HG03457 (cell line): ENCODE measurements around the gene CRABP1.
"Not testable (repeated sequence)": the region's sequence is repeated elsewhere in the genome, so short reads cannot be mapped to it uniquely, and the experiment has no call there.

ENCODE experiments used
- ATAC-seq: cut with Tn5 transposase; IDR thresholded peaks from one replicate; pipeline ENCODE4 v1.9.1; 2021; ENCODE audit warnings: moderate number of reproducible peaks; ENCODE audit not compliant: unreplicated experiment

The CRABP1 gene

GRCh38 chr15:78369161-78369560 lies 29.0 kb downstream of the CRABP1 start:
- no peak for ATAC-seq

DNA sequence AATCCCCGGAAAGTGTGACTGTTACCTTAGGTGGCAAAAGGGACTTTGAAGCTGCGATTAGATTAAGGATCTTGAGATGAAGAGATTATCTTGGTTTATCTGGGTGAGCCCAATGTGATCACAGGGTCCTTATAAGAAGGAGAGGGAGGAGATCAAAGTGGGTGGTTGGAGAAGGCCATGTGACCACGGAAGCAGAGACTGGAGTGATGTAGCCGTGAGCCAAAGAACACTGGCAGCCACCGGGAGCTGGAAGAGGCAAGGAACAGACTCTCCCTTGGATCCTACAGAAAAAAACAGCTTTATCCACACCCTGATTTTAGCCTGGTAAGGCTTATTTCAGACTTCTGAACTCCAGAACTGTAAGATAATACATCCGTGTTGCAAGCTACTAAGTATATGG lies 29.9 kb downstream of the CRABP1 start:
- ATAC-seq, result no peak

- ATAC-seq, result no peak
Observed at GRCh38 chr15:78372880-78373279, 32.7 kb downstream of the CRABP1 start.

GRCh38 chr15:78374436-78375393 lies 34.6 kb downstream of the CRABP1 start:
- no peak for ATAC-seq

- ATAC-seq, result not testable (repeated sequence)
Observed at GRCh38 chr15:78380143-78380542, 40.0 kb downstream of the CRABP1 start.

- ATAC-seq, result no peak
Observed at GRCh38 chr15:78382114-78382880, 42.1 kb downstream of the CRABP1 start.

DNA sequence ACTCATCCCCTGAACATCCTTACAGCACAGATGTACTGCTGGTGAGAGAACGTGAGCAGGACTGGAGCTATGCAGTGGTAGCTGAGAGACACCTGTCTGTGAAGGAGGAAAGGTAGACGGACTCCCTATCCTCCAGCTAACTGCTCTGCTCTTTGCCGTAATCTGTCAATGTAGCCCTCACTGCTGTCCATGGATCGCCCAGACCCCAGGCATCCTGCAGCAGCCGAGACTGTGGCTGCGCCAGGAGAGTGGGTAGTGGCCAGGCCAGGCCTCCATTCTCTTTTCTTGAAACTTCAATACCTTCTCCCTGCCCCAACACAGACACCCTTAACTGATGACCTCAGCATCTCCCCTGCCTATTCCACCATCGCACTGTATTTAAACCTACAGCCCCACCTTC lies 44.5 kb downstream of the CRABP1 start:
- ATAC-seq, result no peak

GRCh38 chr15:78387246-78388037 lies 47.3 kb downstream of the CRABP1 start:
- ATAC-seq, result no peak

GRCh38 chr15:78388865-78389264 lies 48.7 kb downstream of the CRABP1 start:
- ATAC-seq, result no peak

GRCh38 chr15:78389322-78389721 lies 49.2 kb downstream of the CRABP1 start:
- no peak for ATAC-seq

DNA sequence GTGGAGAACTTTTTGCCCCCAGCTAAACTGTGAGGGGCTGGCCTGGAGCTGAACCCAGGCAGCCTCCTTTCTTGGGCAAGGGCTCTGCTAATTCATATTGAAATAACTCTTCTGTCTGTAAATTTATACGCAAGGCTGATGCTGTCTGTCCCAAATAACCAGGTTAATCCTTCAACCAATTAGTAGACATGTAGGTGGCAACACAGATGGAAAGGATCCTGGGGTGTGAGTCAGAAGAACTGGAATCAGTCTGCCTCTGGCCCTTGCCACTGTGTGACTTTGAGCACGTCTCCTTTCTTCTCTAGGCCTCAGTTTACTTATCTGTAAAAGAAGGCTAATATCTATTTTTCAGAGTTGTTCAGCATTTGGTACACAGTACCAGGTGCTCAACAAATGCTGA lies 49.6 kb downstream of the CRABP1 start:
- ATAC-seq, result no peak

- ATAC-seq, result no peak
Observed at GRCh38 chr15:78390242-78390641, 50.1 kb downstream of the CRABP1 start.

- ATAC-seq, result no peak
Observed at GRCh38 chr15:78390826-78391225, 50.7 kb downstream of the CRABP1 start.

- no peak for ATAC-seq
Observed at GRCh38 chr15:78391781-78392180, 51.6 kb downstream of the CRABP1 start.

GRCh38 chr15:78392430-78392829 lies 52.3 kb downstream of the CRABP1 start:
- ATAC-seq, result no peak

DNA sequence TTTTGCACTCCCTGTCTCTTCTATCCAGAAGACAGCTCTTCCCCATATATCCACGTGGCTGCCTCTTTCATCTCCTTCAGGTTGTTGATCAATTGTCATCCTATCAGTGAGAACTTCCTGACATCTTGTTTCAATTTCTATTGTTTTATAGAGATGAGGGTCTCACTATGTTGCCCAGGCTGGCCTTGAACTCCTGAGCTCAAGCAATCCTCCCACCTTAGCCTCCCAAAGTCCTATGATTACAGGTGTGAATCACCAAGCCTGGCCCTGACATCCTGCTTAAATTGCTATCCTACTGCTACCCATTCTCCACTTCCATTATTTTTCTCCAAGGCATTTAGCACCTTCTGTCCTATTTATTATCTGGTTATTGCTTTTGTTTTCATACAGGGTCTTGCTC lies 53.0 kb downstream of the CRABP1 start:
- ATAC-seq, result no peak

DNA sequence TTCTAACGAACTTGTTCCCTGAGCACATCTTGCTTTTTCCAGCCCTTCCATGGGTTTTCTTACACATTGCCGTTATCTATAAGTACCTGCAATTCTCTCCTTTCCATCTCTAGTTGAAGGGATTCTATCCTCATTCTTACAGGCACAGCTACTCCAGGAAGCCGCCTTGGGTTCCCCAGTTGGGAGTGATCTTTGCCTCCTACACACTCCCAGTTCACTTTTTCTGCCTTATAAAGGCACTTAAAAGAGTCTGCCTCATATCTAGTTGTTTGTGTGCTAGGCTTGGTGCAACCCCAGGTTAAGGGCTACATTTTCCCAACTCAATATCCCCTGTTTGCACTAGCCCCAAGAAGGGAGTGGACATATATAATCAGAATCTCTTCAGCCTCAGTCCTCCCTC lies 53.9 kb downstream of the CRABP1 start:
- ATAC-seq, result no peak

DNA sequence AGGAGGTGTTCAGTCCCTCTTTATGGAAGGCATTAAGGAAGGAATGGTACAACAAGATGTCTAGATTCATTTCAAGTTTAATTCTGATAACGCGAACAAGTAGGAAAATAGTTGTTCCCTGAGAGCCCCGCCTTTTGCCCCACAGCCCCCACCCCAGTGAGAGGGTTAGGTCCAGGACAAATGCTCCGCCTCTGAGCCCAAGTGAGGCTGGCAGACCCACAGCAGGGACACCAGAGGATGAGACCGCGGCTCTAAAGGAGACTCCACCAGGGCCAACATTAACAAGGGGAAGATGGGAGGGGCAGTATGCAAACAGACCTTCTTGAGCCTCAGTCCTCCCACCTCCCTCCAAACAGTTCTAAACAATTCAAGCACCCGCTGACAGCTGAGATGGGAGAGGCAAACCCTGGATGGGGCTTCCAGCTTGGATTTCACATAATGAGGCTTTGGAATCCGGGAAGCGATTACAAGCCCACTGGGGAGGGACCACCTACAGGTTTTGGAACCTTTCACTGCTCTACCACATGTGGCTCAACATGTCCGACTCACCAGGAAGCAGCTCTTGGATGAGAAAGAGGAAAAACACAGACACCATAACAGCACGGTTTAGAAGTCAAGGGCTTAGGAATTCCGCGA lies 54.9 kb downstream of the CRABP1 start:
- ATAC-seq, result no peak

- no peak for ATAC-seq
Observed at GRCh38 chr15:78396186-78396814, 56.1 kb downstream of the CRABP1 start.

- ATAC-seq, result no peak
Observed at GRCh38 chr15:78396976-78397375, 56.8 kb downstream of the CRABP1 start.
